ENCODE measurements around the gene POP7.

DNA sequence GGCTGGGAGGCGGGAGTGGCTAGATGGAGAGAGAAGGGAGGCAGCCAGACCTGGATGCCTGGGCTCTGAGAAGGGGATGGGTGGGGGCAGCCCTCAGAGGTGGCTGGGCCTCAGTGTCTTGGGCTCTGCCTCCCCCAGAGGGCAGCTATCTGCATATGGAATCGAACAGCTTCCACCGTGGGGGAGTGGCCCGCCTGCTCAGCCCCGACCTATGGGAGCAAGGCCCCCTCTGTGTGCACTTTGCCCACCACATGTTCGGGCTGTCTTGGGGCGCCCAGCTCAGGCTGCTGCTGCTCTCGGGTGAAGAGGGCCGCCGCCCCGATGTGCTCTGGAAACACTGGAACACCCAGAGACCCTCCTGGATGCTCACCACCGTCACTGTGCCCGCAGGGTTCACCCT is 30.8 kb downstream of the POP7 start:
- TF ChIP-seq POLR2A (IDR thresholded peaks at IDR 0.05; ENCODE audit: extremely low read depth, insufficient read length) (no peak), MYC (IDR thresholded peaks at IDR 0.05; ENCODE audit: low read depth, low read length) (no peak)
- TF ChIP-seq, protein P1, sequence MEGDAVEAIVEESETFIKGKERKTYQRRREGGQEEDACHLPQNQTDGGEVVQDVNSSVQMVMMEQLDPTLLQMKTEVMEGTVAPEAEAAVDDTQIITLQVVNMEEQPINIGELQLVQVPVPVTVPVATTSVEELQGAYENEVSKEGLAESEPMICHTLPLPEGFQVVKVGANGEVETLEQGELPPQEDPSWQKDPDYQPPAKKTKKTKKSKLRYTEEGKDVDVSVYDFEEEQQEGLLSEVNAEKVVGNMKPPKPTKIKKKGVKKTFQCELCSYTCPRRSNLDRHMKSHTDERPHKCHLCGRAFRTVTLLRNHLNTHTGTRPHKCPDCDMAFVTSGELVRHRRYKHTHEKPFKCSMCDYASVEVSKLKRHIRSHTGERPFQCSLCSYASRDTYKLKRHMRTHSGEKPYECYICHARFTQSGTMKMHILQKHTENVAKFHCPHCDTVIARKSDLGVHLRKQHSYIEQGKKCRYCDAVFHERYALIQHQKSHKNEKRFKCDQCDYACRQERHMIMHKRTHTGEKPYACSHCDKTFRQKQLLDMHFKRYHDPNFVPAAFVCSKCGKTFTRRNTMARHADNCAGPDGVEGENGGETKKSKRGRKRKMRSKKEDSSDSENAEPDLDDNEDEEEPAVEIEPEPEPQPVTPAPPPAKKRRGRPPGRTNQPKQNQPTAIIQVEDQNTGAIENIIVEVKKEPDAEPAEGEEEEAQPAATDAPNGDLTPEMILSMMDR (IDR thresholded peaks at IDR 0.05; ENCODE audit: low read depth, low read length) = no peak
- TF ChIP-seq, protein P2, sequence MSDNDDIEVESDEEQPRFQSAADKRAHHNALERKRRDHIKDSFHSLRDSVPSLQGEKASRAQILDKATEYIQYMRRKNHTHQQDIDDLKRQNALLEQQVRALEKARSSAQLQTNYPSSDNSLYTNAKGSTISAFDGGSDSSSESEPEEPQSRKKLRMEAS (IDR thresholded peaks at IDR 0.05; ENCODE audit: low read depth, low read length) = no peak

Data from NB4 (cell line).